ENCODE results near the gene ICA1. TPM values are rescaled to one million over a fixed set of nuclear protein-coding genes. Genes with fewer than 3 reads are reported as not detected.

The ICA1 gene
- total and polyA plus RNA-seq, 2 experiments from 2014 or later: 45.2 to 83.7 TPM

DNA sequence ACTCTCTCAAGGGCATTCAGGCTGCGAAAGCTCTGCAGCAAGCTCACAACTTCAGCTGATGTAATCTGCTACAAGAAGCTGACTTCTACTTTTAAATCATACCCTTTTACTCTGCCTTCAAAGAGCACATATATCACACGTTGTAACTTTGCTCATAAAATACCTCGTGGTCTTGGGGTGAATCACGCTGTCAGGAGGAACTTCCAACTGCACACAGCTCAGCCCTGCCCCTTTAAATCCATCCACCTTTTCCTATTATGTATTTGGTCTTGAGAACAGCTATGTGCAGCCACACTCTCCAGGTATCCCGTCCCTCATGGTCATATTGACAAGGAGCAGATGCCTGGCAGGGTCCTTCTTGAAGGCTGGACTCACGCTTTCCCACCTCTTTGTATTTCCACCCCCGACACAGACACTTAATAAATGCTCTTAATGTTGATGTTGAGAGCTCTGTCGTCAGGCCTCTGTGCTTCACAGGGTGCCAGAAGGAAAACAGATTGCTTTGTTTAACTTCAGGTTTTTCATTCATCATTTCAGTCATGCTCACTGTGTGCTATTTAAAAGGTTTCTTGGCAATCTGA, 47.6 kb downstream of the ICA1 start (continued):
- no peak for TF ChIP-seq ZNF462 (CRISPR knock-in tag; IDR thresholded peaks at IDR 0.05)

DNA sequence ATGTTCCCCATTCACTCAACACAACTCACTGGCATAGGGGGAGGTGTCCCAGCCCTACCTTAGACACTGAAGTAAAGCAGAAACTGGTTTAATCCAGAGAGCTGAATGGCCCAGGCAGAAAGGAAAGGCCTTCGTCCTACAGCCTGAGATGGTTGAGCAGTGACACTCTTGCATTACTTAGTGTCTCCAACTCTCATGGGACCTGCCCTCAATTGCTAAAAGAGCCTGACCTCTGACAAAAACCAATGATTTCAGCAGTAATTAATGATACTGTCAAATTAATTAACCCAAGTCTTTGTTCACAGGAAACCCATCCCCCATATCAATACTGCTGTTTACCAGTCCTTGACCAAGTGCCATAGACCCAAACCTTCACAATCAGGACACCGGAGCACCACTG, 48.6 kb downstream of the ICA1 start:
- Mint-ChIP-seq H3K27ac (no peak overlapping the region), H3K4me1 (peaks cover 60% of the 10 kb centered on the region)
- TF ChIP-seq, protein P1, sequence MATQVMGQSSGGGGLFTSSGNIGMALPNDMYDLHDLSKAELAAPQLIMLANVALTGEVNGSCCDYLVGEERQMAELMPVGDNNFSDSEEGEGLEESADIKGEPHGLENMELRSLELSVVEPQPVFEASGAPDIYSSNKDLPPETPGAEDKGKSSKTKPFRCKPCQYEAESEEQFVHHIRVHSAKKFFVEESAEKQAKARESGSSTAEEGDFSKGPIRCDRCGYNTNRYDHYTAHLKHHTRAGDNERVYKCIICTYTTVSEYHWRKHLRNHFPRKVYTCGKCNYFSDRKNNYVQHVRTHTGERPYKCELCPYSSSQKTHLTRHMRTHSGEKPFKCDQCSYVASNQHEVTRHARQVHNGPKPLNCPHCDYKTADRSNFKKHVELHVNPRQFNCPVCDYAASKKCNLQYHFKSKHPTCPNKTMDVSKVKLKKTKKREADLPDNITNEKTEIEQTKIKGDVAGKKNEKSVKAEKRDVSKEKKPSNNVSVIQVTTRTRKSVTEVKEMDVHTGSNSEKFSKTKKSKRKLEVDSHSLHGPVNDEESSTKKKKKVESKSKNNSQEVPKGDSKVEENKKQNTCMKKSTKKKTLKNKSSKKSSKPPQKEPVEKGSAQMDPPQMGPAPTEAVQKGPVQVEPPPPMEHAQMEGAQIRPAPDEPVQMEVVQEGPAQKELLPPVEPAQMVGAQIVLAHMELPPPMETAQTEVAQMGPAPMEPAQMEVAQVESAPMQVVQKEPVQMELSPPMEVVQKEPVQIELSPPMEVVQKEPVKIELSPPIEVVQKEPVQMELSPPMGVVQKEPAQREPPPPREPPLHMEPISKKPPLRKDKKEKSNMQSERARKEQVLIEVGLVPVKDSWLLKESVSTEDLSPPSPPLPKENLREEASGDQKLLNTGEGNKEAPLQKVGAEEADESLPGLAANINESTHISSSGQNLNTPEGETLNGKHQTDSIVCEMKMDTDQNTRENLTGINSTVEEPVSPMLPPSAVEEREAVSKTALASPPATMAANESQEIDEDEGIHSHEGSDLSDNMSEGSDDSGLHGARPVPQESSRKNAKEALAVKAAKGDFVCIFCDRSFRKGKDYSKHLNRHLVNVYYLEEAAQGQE (IDR thresholded peaks at IDR 0.05; ENCODE audit: unreplicated experiment): no peak
- TF ChIP-seq JUNB (IDR thresholded peaks at IDR 0.05; ENCODE audit: unreplicated experiment) (no peak), ZNF114 (CRISPR knock-in tag; IDR thresholded peaks at IDR 0.05) (no peak), CTCF (conservative IDR thresholded peaks at IDR 0.05; ENCODE audit: low read depth in 2 of 2) (no peak)

More for the DNA sequence above, 48.6 kb downstream of the ICA1 start:
- ATAC-seq (no peak), DNase-seq (ENCODE audit: low spot score) (no peak)
- Histone ChIP-seq H3K36me3 (ENCODE audit: insufficient read depth) (no peaks in the 10 kb centered on the region), H2AFZ (no peak overlapping the region), H3K4me2 (no peak overlapping the region), H3K9me2 (ENCODE audit: insufficient read depth) (no peaks in the 10 kb centered on the region), H3F3A (replicated peaks; ENCODE audit: low read depth) (0 out of 2 replicates have a peak, but pooled peaks cover 5% of the 10 kb centered on the region), H3K27ac (ENCODE audit: low read depth) (no peak overlapping the region), H3K27me3 (ENCODE audit: insufficient read depth) (no peaks in the 10 kb centered on the region), H4K20me1 (replicated peaks; ENCODE audit: insufficient read depth) (no peaks in the 10 kb centered on the region), H3K4me3 (no peak overlapping the region), H3K4me1 (ENCODE audit: insufficient read depth) (peaks cover 41% of the 10 kb centered on the region), H3K79me2 (replicated peaks; ENCODE audit: insufficient read depth) (no peaks in the 10 kb centered on the region)
- Mint-ChIP-seq H3K36me3 (ENCODE audit: low read depth) (peaks cover 14% of the 10 kb centered on the region), H3K4me3 (no peak overlapping the region), H3K9me3 (no peaks in the 10 kb centered on the region), H3K27me3 (ENCODE audit: insufficient read depth, low read depth, poor library complexity) (peaks cover 6% of the 10 kb centered on the region)
